Testis (tissue), 3 donors: ENCODE results near the gene DENND1A. TPM values are rescaled to one million over a fixed set of nuclear protein-coding genes. Genes with fewer than 3 reads are reported as not detected.

ENCODE experiments used
- DNase-seq: peaks from one replicate; pipeline ENCODE4 v3.0.0-alpha.2; 2019
- H3K27ac ChIP-seq, 2 donors: fragments of 200-600 bp; sonication (generic); one replicate each; pipeline ENCODE4 v1.5.1; 2019
- H3K27me3 ChIP-seq: fragments of 200-600 bp; sonication (generic); one replicate; pipeline ENCODE4 v1.5.1; 2019
- H3K36me3 ChIP-seq: fragments of 200-600 bp; sonication (generic); one replicate; pipeline ENCODE4 v1.5.1; 2017; ENCODE audit warnings: low read depth; ENCODE audit errors: missing control alignments
- H3K4me1 ChIP-seq: fragments of 200-600 bp; sonication (generic); one replicate; pipeline ENCODE4 v1.5.1; 2019
- H3K4me3 ChIP-seq, 2 donors: fragments of 200-600 bp; sonication (generic); one replicate each; pipeline ENCODE4 v1.5.1; 2017 to 2019
- H3K9me3 ChIP-seq: fragments of 200-600 bp; sonication (generic); one replicate; pipeline ENCODE4 v1.5.1; 2017
- CTCF ChIP-seq, 3 experiments: fragments of 450-650 bp in 2 of 3; fragments of 200-600 bp in 1 of 3; sonication (generic) in 1 of 3; IDR thresholded peaks; one replicate each; pipeline ENCODE4 v1.5.1; 2016 to 2019; ENCODE audit warnings: antibody characterized with exemption in 3 of 3, mild to moderate bottlenecking in 2 of 3, moderate library complexity in 1 of 3
- POLR2A ChIP-seq: fragments of 450-650 bp; IDR thresholded peaks from one replicate; pipeline ENCODE4 v1.6.1; 2017; ENCODE audit warnings: antibody characterized with exemption, mild to moderate bottlenecking, moderate library complexity
- WGBS, 2 donors: methylation state at CpG; one replicate each; pipeline ENCODE4 v1.1.5; 2018; 5-methylcytosine and 5-hydroxymethylcytosine counted together
- intact Hi-C: fragments of 100-400 bp; cut with DNase I; formaldehyde crosslinking; loops from one replicate; pipeline ENCODE4 v1.15.1; 2023; ENCODE audit warnings: low total_unique reads
- polyA plus RNA-seq: library from polyadenylated mRNA; stranded (reverse); fragments of 350-450 nt; fragmentation: Illumina TruSeq; extraction: RNeasy Lipid Tissue Mini Kit (QIAGEN cat#74804); gene quantifications from one replicate; pipeline ENCODE4 v1.2.3, GENCODE V29; 2014; ENCODE audit warnings: low read depth, low replicate concordance; ENCODE audit not compliant: insufficient read depth
- total RNA-seq, 2 donors: library from RNA; depleted of rRNA; stranded (reverse); fragments of >200 nt; gene quantifications; one replicate each; pipeline ENCODE4 v1.2.3, GENCODE V29; 2016

DENND1A gene
- total and polyA plus RNA-seq, 3 donors from 2014 or later: 20.3 to 47.4 (median 44.9) TPM

- intact Hi-C loops: no loop called here
- 74 to 77% methylated on average over 5 of the region's 5 CpGs for WGBS, 2 donors
- no peaks in the 10 kb centered on the region for H3K27me3 ChIP-seq
- no peaks in the 10 kb centered on the region for H3K36me3 ChIP-seq
- no peak for DNase-seq
- H3K9me3 ChIP-seq: no peaks in the 10 kb centered on the region
- no peak overlapping the region for H3K27ac ChIP-seq
- no peaks in the 10 kb centered on the region for H3K4me1 ChIP-seq
- peak in 1 of 3 experiments; percentile 20 for TF ChIP-seq CTCF (IDR thresholded peaks at IDR 0.05)
- TF ChIP-seq POLR2A: no peak
- no peak overlapping the region for H3K4me3 ChIP-seq
Measured at GRCh38 chr9:123825342-123826060, 104.4 kb downstream of the DENND1A start.

GRCh38 chr9:123823194-123823947, 106.6 kb downstream of the DENND1A start:
- intact Hi-C loops: no loop called here
- H3K4me1 ChIP-seq: no peaks in the 10 kb centered on the region
- no peak overlapping the region for H3K27ac ChIP-seq
- H3K36me3 ChIP-seq: no peaks in the 10 kb centered on the region
- 89 to 91% methylated on average over 7 of the region's 7 CpGs for WGBS, 2 donors
- no peak for DNase-seq
- TF ChIP-seq POLR2A (no peak), CTCF (IDR thresholded peaks at IDR 0.05) (no peak)
- no peaks in the 10 kb centered on the region for H3K27me3 ChIP-seq
- no peak overlapping the region for H3K4me3 ChIP-seq
- H3K9me3 ChIP-seq: no peaks in the 10 kb centered on the region

GRCh38 chr9:123821619-123822018, 108.3 kb downstream of the DENND1A start:
- no peak for DNase-seq
- TF ChIP-seq POLR2A (no peak), CTCF (IDR thresholded peaks at IDR 0.05) (no peak)
- H3K36me3 ChIP-seq: no peaks in the 10 kb centered on the region
- H3K9me3 ChIP-seq: no peaks in the 10 kb centered on the region
- H3K27ac ChIP-seq: no peak overlapping the region
- H3K27me3 ChIP-seq: no peaks in the 10 kb centered on the region
- no peaks in the 10 kb centered on the region for H3K4me1 ChIP-seq
- intact Hi-C loops: no loop called here
- WGBS, 2 donors: 68 to 73% methylated on average over 2 of the region's 2 CpGs
- no peak overlapping the region for H3K4me3 ChIP-seq

- no peaks in the 10 kb centered on the region for H3K4me1 ChIP-seq
- no peaks in the 10 kb centered on the region for H3K36me3 ChIP-seq
- TF ChIP-seq CTCF (IDR thresholded peaks at IDR 0.05): no peak
- TF ChIP-seq POLR2A: no peak
- H3K27me3 ChIP-seq: no peaks in the 10 kb centered on the region
- WGBS, 2 donors: 96 to 97% methylated on average over 4 of the region's 4 CpGs
- intact Hi-C loops: no loop called here
- H3K9me3 ChIP-seq: no peaks in the 10 kb centered on the region
- no peak overlapping the region for H3K4me3 ChIP-seq
- no peak for DNase-seq
- no peak overlapping the region for H3K27ac ChIP-seq
Measured at GRCh38 chr9:123820139-123820538, 109.8 kb downstream of the DENND1A start.
